Measurements from ENCODE around the gene C1QTNF12.

GRCh38 chr1:1294250-1294890, 47.8 kb upstream of the C1QTNF12 start:
- TF ChIP-seq CTCF (IDR thresholded peaks at IDR 0.05), result no peak
- no peak for TF ChIP-seq POLR2AphosphoS5 (IDR thresholded peaks at IDR 0.05)

All from breast epithelium (tissue), 3 donors.